RWPE2 (cell line): ENCODE results near the gene ITSN1.
A peak's percentile ranks its signal among the peaks of the same experiment; 100 is the strongest.

Source experiments
- ATAC-seq: fragments of 200-7000 bp; cut with Tn5 transposase; 3 replicates; pipeline ENCODE4 v1.9.1; 2021; ENCODE audit warnings: low read depth
- DNase-seq: peaks from one replicate; pipeline ENCODE4 v3.0.0-alpha.2; 2020; ENCODE audit warnings: low spot score
- H3K27ac ChIP-seq: fragments of 450-650 bp; 2 replicates; pipeline ENCODE4 v1.5.1; 2017; ENCODE audit warnings: mild to moderate bottlenecking; ENCODE audit not compliant: poor library complexity, severe bottlenecking
- H3K27me3 ChIP-seq: fragments of 250-450 bp; sonication (Bioruptor Pico); 2 replicates; pipeline ENCODE4 v1.5.1; 2021; ENCODE audit warnings: mild to moderate bottlenecking, moderate library complexity; ENCODE audit not compliant: insufficient read depth, poor library complexity, severe bottlenecking
- H3K36me3 ChIP-seq: fragments of 250-450 bp; sonication (Bioruptor Pico); 2 replicates; pipeline ENCODE4 v1.5.1; 2020; ENCODE audit warnings: low read depth, mild to moderate bottlenecking, moderate library complexity
- H3K4me1 ChIP-seq: fragments of 250-450 bp; sonication (Bioruptor Pico); 2 replicates; pipeline ENCODE4 v1.5.1; 2021; ENCODE audit warnings: mild to moderate bottlenecking, moderate library complexity; ENCODE audit not compliant: insufficient read depth, poor library complexity, severe bottlenecking
- H3K4me3 ChIP-seq: fragments of 250-450 bp; sonication (Bioruptor Pico); 2 replicates; pipeline ENCODE4 v1.5.1; 2021; ENCODE audit warnings: mild to moderate bottlenecking, moderate library complexity; ENCODE audit not compliant: severe bottlenecking
- H3K9me3 ChIP-seq: fragments of 250-450 bp; sonication (Bioruptor Pico); 2 replicates; pipeline ENCODE4 v1.5.1; 2021; ENCODE audit warnings: mild to moderate bottlenecking, moderate library complexity; ENCODE audit not compliant: severe bottlenecking
- CTCF ChIP-seq: fragments of 450-650 bp; IDR thresholded peaks from one replicate; pipeline ENCODE4 v1.5.1; 2017; ENCODE audit warnings: mild to moderate bottlenecking, moderate library complexity; ENCODE audit not compliant: poor library complexity, severe bottlenecking

The ITSN1 gene

DNA sequence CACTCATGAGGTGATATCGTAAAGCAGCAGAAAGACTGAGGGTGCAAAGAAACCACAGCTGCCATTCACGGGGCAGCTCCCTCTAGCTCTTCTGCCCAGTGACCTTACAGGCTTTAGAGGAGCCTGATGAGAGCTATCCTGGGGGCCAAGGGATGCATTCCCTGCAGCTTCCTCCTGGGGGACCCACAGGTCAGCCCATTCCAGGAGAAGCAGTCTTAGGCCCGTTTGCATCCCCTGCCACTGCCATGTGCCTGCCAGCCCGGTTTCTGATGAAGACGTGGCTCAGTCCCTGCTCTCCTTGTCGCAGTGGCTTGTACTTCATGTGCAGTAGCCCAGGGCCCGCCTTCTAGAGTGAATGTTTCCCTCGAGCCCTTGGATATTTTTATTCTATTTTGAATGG, 250.6 kb downstream of the ITSN1 start:
- ATAC-seq, result no peak
- peak; percentile 7 for TF ChIP-seq CTCF
- Histone ChIP-seq H3K4me1 (peaks cover 6% of the 10 kb centered on the region), H3K27ac (no peak overlapping the region), H3K36me3 (no peaks in the 10 kb centered on the region), H3K4me3 (no peak overlapping the region), H3K9me3 (no peaks in the 10 kb centered on the region), H3K27me3 (no peaks in the 10 kb centered on the region)
- DNase-seq, result no peak

DNA sequence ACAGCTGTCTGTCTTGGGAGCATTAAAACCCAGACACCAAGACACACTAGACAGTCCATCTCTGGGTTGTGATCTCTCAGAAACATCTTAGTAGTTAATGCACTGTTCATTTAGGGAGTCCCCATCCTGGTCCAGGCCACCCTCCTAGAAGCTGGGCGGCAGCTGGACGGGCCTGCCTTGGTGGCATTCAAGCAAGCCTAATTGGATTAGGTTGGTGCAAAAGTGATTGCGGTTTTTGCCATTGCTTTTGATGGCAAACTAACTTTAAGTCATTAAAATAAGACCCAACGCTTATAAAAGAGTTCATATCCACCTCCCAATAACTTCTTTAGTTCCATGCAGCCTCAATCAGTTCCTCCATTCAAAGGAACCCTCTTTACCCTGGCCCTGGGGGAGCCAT, 251.6 kb downstream of the ITSN1 start:
- DNase-seq, result no peak
- no peak for ATAC-seq
- H3K4me3 ChIP-seq, result no peak overlapping the region
- H3K27me3 ChIP-seq, result no peaks in the 10 kb centered on the region
- TF ChIP-seq CTCF, result no peak
- peaks cover 6% of the 10 kb centered on the region for H3K4me1 ChIP-seq
- H3K36me3 ChIP-seq, result no peaks in the 10 kb centered on the region
- H3K27ac ChIP-seq, result no peak overlapping the region
- no peaks in the 10 kb centered on the region for H3K9me3 ChIP-seq

DNA sequence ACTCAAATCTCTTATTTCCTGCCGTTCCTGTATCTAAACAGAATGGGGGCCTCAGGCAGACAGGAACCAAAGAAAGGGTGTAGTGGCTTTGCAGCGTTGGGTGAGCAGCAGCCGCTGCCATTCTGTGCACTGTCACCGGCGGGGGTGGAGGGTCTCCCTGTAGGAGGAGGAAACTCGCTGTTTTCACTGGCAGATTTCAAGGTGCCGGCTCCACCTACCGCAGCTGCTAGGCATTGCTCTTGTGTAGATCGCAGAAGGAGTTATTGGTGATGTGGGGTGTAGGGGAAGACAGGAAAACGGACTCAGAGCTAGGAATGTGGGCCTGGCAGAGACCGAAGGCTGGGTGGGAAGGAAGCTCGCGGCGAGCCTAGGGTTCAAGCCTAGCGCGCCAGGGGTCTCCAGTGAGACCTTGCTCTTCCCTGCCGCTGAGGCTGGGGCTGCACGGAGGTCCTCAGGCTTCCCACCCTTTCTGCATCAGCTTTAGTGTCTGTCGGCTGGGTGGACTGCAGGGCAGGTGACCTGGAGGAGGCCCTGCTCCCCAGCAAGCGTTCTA, 252.5 kb downstream of the ITSN1 start:
- ATAC-seq (peak; percentile 90), DNase-seq (no peak)
- no peaks in the 10 kb centered on the region for H3K27me3 ChIP-seq
- H3K36me3 ChIP-seq, result no peaks in the 10 kb centered on the region
- no peak overlapping the region for H3K4me3 ChIP-seq
- no peaks in the 10 kb centered on the region for H3K9me3 ChIP-seq
- H3K27ac ChIP-seq, result no peak overlapping the region
- H3K4me1 ChIP-seq, result peaks cover 6% of the 10 kb centered on the region
- TF ChIP-seq CTCF, result peak; percentile 76

DNA sequence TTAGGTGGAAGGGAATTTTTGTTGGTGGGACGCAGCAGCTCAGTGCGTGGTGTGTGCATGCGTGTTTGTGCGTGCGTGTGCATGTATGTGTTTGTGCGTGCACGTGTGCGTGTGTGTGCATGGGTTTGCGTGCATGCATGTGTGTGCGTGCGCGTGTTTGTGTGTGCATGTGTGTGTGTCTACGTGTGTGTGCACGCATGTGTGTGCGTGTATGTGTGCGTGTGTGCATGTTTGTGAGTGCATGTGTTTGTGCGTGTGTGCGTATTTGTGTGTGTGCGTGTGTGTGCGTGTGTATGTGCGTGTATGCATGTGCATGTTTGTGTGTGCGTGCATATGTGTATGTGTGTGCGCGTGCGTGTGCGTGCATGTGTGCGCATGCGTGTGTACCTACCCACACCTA, 253.1 kb downstream of the ITSN1 start:
- Histone ChIP-seq H3K4me3 (no peak overlapping the region), H3K4me1 (peaks cover 6% of the 10 kb centered on the region), H3K9me3 (no peaks in the 10 kb centered on the region), H3K27ac (no peak overlapping the region), H3K36me3 (no peaks in the 10 kb centered on the region), H3K27me3 (no peaks in the 10 kb centered on the region)
- TF ChIP-seq CTCF, result no peak
- DNase-seq, result no peak
- ATAC-seq, result no peak

DNA sequence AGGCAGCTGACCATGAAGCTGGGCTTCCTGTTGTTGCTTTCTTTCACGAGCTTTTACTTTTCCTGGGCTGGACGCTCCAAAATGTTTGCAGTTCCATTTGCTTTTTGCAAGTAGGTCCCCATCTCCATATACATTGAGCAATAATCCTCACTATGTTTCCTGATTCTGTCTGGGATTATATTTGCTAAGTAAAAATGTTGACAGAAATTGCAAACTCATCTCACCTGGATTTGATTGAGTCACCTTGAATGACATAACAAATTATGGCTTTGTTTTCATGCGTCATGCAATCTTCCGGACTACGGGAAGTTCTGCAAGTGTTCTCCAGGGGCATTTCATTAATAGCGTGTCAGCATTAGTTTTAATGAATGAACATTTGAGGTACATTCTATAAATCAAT, 254.4 kb downstream of the ITSN1 start:
- Histone ChIP-seq H3K4me1 (peaks cover 6% of the 10 kb centered on the region), H3K27me3 (no peaks in the 10 kb centered on the region), H3K4me3 (no peak overlapping the region), H3K27ac (no peak overlapping the region), H3K9me3 (no peaks in the 10 kb centered on the region), H3K36me3 (peaks cover 7% of the 10 kb centered on the region; the same call in 1 of the 2 replicates)
- TF ChIP-seq CTCF, result no peak
- no peak for DNase-seq
- no peak for ATAC-seq
